Ovary (tissue), 9 donors: ENCODE data around the gene ZBTB44. TPM values are rescaled to one million over a fixed set of nuclear protein-coding genes. Genes with fewer than 3 reads are reported as not detected.

Source experiments
- DNase-seq, 5 donors: peaks; one replicate each; pipeline ENCODE4 v3.0.0-alpha.2; 2019 to 2020
- H3K27ac ChIP-seq, 2 donors: fragments of 200-600 bp; one replicate each; pipeline versions ENCODE4 v1.5.1 to v1.8.0; 2019 to 2022
- H3K27me3 ChIP-seq: fragments of 200-600 bp; one replicate; pipeline ENCODE4 v1.8.0; 2022
- H3K36me3 ChIP-seq: fragments of 200-600 bp; sonication (generic); one replicate; pipeline ENCODE4 v1.5.1; 2019
- H3K4me1 ChIP-seq: one replicate; pipeline ENCODE4 v1.8.1; 2013; ENCODE audit warnings: mild to moderate bottlenecking, moderate library complexity; ENCODE audit not compliant: insufficient read depth
- H3K4me3 ChIP-seq: fragments of 200-600 bp; sonication (generic); one replicate; pipeline ENCODE4 v1.5.1; 2017
- H3K9me3 ChIP-seq, 2 donors: fragments of 200-600 bp in 1 of 2; sonication (generic) in 1 of 2; one replicate each; pipeline versions ENCODE4 v1.5.1 to v1.8.1; 2013 to 2019; ENCODE audit warnings: mild to moderate bottlenecking in 1 of 2, moderate library complexity in 1 of 2
- EP300 ChIP-seq: sonication (generic); formaldehyde crosslinking; IDR thresholded peaks from one replicate; pipeline ENCODE4 v1.6.1; 2017; ENCODE audit warnings: antibody characterized with exemption
- POLR2A ChIP-seq: fragments of 450-650 bp; IDR thresholded peaks from one replicate; pipeline ENCODE4 v1.6.1; 2017; ENCODE audit warnings: antibody characterized with exemption, mild to moderate bottlenecking, moderate library complexity
- WGBS, 3 donors: extraction: QIAGEN DNeasy Blood & Tissue Kit in 1 of 3; methylation state at CpG; one replicate each; pipeline versions ENCODE4 v1.1.5 to v1.1.7; 2013 to 2017; 5-methylcytosine and 5-hydroxymethylcytosine counted together
- intact Hi-C, 4 donors: fragments of 100-400 bp; cut with DNase I; formaldehyde crosslinking; loops; one replicate each; pipeline versions ENCODE4 v1.11.0 to v1.15.1; 2022 to 2023
- polyA plus RNA-seq, 2 donors: library from polyadenylated mRNA; stranded (reverse); fragments of 200-250 nt in 1 of 2; fragments of 350-450 nt in 1 of 2; fragmentation: Illumina TruSeq in 1 of 2; extraction: RNeasy Lipid Tissue Mini Kit (QIAGEN cat#74804) in 1 of 2; gene quantifications; one replicate each; pipeline ENCODE4 v1.2.3, GENCODE V29; 2013 to 2014
- small RNA-seq: library from RNA; depleted of rRNA; stranded (forward); fragments of <200 nt; gene quantifications from one replicate; pipeline ENCODE3, GENCODE V24; 2016
- total RNA-seq, 7 donors: library from RNA; depleted of rRNA in 2 of 7; stranded (reverse); fragments of >200 nt in 2 of 7; fragmentation: NEBNext Ultra II Directional in 3 of 7; extraction: Animal tissue kit (Norgen Biotek cat#: 25700) in 3 of 7; gene quantifications; one replicate each; pipeline versions ENCODE4 v1.1.0 to v1.2.4, GENCODE V29; 2016 to 2023
- TF ChIP-seq, protein P1 (sequence below), 3 donors: fragments of 450-650 bp in 2 of 3; fragments of 200-600 bp in 1 of 3; IDR thresholded peaks; one replicate each; pipeline versions ENCODE4 v1.5.1 to v1.8.0; 2016 to 2022; ENCODE audit warnings: antibody characterized with exemption in 3 of 3, mild to moderate bottlenecking in 1 of 3
- donor health status: DM: no; HTN: no; CAD: no; lungs with moderate emphysema.
- donor health status: DM: no; HTN: no; CAD: no.
- donor health status: Bipolar disorder and iron deficiency.
- donor health status: DM: yes; HTN: yes; CAD: no.
- donor health status: DM: no; HTN: no; CAD: no.
- donor health status: DM: yes; HTN: yes; CAD: no.

ZBTB44 gene
- total and polyA plus RNA-seq, 9 donors: 19.1 to 83.0 (median 57.9) TPM

DNA sequence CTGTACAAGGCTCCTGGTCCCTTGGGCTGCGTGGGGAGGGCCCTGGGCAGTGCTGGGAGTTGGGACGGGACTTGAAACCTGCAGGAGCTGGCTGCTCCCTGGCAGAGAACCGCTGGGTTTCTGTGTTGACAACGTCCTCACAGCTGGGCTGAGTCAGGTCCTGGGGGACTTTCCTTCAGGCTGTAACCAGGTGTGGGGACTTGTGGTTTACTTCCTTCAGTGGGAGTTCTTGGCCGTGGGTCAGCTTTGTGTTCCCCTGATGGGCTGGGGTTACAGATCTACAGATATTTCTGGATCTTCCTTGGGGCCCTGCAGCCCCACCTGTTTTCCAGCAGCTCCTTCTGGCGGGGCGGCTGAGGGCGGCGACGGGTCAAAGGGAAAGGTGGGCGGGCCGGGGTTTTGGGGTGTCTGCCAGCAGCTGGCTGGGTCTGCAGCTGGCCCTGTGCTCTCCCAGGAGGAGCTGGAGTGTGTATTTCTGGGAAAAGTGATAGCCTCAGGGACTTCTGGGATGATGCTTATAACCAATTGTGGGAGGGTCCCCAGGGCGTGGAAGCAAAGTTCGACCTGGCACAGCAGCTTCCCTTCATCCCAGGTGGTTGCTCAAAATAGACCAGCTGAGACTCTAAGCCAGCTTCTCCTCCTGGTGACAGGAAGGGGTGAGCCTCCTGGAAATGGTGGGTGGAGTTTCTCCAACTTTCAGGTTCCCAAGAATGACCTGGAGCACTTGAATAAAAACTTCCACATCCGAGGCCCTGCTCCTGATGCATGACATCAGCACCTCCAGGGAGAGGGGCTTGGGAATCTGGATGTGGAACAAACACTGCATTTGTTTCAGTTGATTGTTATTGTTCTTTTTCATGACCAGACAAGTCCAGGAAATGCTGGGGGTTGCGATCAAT is 136.0 kb downstream of the ZBTB44 start:
- Histone ChIP-seq H3K36me3 (no peaks in the 10 kb centered on the region), H3K4me3 (no peak overlapping the region), H3K27me3 (no peaks in the 10 kb centered on the region), H3K4me1 (peaks cover 6% of the 10 kb centered on the region), H3K9me3 (peaks cover 0 to 4% of the 10 kb centered on the region in 2 donors), H3K27ac (no peak overlapping the region)
- TF ChIP-seq EP300 (no peak), POLR2A (no peak)
- TF ChIP-seq, protein P1, sequence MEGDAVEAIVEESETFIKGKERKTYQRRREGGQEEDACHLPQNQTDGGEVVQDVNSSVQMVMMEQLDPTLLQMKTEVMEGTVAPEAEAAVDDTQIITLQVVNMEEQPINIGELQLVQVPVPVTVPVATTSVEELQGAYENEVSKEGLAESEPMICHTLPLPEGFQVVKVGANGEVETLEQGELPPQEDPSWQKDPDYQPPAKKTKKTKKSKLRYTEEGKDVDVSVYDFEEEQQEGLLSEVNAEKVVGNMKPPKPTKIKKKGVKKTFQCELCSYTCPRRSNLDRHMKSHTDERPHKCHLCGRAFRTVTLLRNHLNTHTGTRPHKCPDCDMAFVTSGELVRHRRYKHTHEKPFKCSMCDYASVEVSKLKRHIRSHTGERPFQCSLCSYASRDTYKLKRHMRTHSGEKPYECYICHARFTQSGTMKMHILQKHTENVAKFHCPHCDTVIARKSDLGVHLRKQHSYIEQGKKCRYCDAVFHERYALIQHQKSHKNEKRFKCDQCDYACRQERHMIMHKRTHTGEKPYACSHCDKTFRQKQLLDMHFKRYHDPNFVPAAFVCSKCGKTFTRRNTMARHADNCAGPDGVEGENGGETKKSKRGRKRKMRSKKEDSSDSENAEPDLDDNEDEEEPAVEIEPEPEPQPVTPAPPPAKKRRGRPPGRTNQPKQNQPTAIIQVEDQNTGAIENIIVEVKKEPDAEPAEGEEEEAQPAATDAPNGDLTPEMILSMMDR (IDR thresholded peaks at IDR 0.05): no peak
- intact Hi-C loops: no loop called here
- peak in 1 of 5 donors; percentile 55 for DNase-seq
- 14 to 28% (median 26%) methylated on average over 16 of the region's 16 CpGs for WGBS, 3 donors

DNA sequence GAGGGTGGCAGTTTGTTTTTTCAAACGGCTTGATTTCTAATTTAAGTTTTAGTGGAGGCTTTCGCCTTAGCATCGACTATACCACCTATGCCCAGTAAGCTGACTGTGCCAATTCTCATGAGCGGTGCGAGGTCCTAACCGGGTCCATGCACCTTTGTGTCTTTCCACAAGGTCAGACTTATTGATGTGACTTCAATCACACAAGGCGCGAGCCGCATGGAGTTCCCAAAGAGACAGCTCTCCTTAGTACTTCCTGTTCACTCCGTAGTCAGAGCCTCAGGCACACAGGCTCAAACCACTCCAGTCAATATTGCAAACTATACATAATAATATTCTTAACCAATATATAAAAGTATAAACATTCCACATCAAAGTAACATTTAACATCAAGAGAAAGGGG is 136.9 kb downstream of the ZBTB44 start:
- WGBS, 3 donors: 92 to 93% (median 93%) methylated on average over 10 of the region's 10 CpGs

More for the DNA sequence above, 136.9 kb downstream of the ZBTB44 start:
- peaks cover 0 to 4% of the 10 kb centered on the region in 2 donors for H3K9me3 ChIP-seq
- no peak for DNase-seq
- no peaks in the 10 kb centered on the region for H3K27me3 ChIP-seq
- peaks cover 6% of the 10 kb centered on the region for H3K4me1 ChIP-seq
- intact Hi-C loops: no loop called here
- no peak overlapping the region for H3K27ac ChIP-seq
- H3K36me3 ChIP-seq: no peaks in the 10 kb centered on the region
- no peak overlapping the region for H3K4me3 ChIP-seq
- no peak for TF ChIP-seq POLR2A
- TF ChIP-seq, protein P1 (IDR thresholded peaks at IDR 0.05): no peak
- TF ChIP-seq EP300: no peak

Small RNA genes within 50 kb of the gene (small RNA-seq; reads per million reads assigned to genes)
- not detected for gene RN7SL778P

Other genes with a start within 250 kb of the ZBTB44 start
- gene APLP2, start 245.0 kb downstream of the ZBTB44 start, total RNA-seq: 100 to 1,000 TPM; 198 to 281 (median 251) TPM
- gene APLP2, start 245.0 kb downstream of the ZBTB44 start, polyA plus RNA-seq: 100 to 1,000 TPM; 245 to 466 TPM
- 10 to 100 TPM in 1 of 7 donors, 1 to 10 TPM in 4, under 1 TPM in 2; 0.18 to 76.2 (median 4.9) TPM for gene ST14, start 155.1 kb downstream of the ZBTB44 start, total RNA-seq
- gene ST14, start 155.1 kb downstream of the ZBTB44 start, polyA plus RNA-seq: under 1 TPM; 0.51 to 0.90 TPM
- 1 to 10 TPM in 4 of 7 donors, under 1 TPM in 3; 0.24 to 2.1 (median 1.1) TPM for gene ADAMTS8, start 113.7 kb upstream of the ZBTB44 start, total RNA-seq
- 1 to 10 TPM in 1 of 2 donors, under 1 TPM in 1; 0.51 to 1.8 TPM for gene ADAMTS8, start 113.7 kb upstream of the ZBTB44 start, polyA plus RNA-seq
- gene ADAMTS15, start 133.7 kb upstream of the ZBTB44 start, total RNA-seq: 1 to 10 TPM in 6 of 7 donors, under 1 TPM in 1; 0.95 to 7.2 (median 3.4) TPM
- gene ADAMTS15, start 133.7 kb upstream of the ZBTB44 start, polyA plus RNA-seq: 1 to 10 TPM; 1.2 to 2.7 TPM